ENCODE data around the gene IFI16.
"Not testable (repeated sequence)": the region's sequence is repeated elsewhere in the genome, so short reads cannot be mapped to it uniquely, and the experiment has no call there.

IFI16 gene

GRCh38 chr1:159067699-159068621, 58.3 kb downstream of the IFI16 start:
- DNase-seq, result no peak

- DNase-seq, result no peak
Observed at GRCh38 chr1:159068886-159069285, 59.2 kb downstream of the IFI16 start.

GRCh38 chr1:159071970-159072582, 62.4 kb downstream of the IFI16 start:
- DNase-seq, result peak; percentile 17

- DNase-seq, result no peak
Observed at GRCh38 chr1:159076438-159077119, 66.9 kb downstream of the IFI16 start, which contains the start of gene AIM2. TSS of gene AIM2 (minus strand) at chr1:159076766. CDS start at chr1:159073499, 3,267 bp downstream.

- DNase-seq, result no peak
Observed at GRCh38 chr1:159077120-159077961, 67.6 kb downstream of the IFI16 start.

GRCh38 chr1:159079525-159079924, 69.8 kb downstream of the IFI16 start:
- no peak for DNase-seq

- DNase-seq, result no peak
Observed at GRCh38 chr1:159081626-159082025, 71.9 kb downstream of the IFI16 start.

- no peak for DNase-seq
Observed at GRCh38 chr1:159083013-159083412, 73.3 kb downstream of the IFI16 start.

GRCh38 chr1:159084152-159084551, 74.4 kb downstream of the IFI16 start:
- no peak for DNase-seq

GRCh38 chr1:159084867-159085266, 75.2 kb downstream of the IFI16 start:
- DNase-seq, result no peak

GRCh38 chr1:159088050-159088449, 78.3 kb downstream of the IFI16 start:
- DNase-seq, result no peak

GRCh38 chr1:159088546-159089183, 79.0 kb downstream of the IFI16 start:
- DNase-seq, result no peak

GRCh38 chr1:159089184-159089791, 79.6 kb downstream of the IFI16 start:
- peak; percentile 4 for DNase-seq

GRCh38 chr1:159090286-159091179, 80.8 kb downstream of the IFI16 start:
- DNase-seq, result no peak

- no peak for DNase-seq
Observed at GRCh38 chr1:159091180-159091560, 81.5 kb downstream of the IFI16 start.

- DNase-seq, result no peak
Observed at GRCh38 chr1:159091607-159092031, 81.9 kb downstream of the IFI16 start.

GRCh38 chr1:159092036-159092760, 82.5 kb downstream of the IFI16 start:
- no peak for DNase-seq

GRCh38 chr1:159098596-159098995, 88.9 kb downstream of the IFI16 start:
- no peak for DNase-seq

- no peak for DNase-seq
Observed at GRCh38 chr1:159100589-159100988, 90.9 kb downstream of the IFI16 start.

- DNase-seq, result not testable (repeated sequence)
Observed at GRCh38 chr1:159103021-159103420, 93.3 kb downstream of the IFI16 start.

All from DMS 273 treated with DMSO at 0.1 percent for 48 hours (cell line).